ENCODE measurements around the gene SHOC1.
"Not testable (repeated sequence)": the region's sequence is repeated elsewhere in the genome, so short reads cannot be mapped to it uniquely, and the experiment has no call there.

Gene SHOC1

DNA sequence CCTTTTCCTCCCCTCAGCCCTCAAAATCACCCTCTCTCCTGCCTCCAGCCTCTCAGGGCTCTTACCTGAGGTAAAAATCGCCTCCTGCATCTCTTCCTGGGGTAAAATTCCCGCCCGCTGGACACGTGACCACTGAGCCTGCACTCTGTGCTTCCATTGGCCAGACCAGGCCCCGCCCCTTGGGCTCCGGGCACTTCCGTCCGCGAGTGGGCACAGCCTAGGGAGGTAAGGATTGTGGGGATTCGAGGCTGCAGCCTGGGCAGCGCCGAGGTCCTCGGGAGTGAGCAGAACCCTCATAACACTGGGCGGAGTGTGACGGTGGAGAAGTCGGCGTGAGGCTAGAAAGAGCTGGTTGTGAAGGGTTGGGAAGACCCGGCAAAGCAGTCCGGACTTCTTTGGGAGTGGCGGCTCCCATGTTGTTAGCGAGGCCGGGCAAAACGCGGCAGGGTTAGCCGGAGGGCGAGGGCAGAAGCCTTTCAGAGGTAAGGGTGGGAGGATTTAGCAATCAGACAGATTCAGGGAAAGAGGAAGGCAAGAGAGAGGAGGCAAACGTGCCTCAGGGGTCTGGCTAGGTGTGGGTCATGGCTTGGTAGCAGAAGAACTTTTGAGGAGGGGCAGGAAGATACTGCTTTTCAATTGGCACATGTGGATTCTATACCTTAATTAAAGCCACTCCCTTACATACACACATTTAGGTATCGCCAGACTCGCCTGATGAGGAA, at the start of gene SHOC1:
Gene SHOC1 (minus strand): TSS at position 103 of the 722 bp plus-strand sequence. CDS start 3,519 bp downstream, outside the sequence.
- DNase-seq, result no peak

GRCh38 chr9:111843971-111844370, 49.2 kb upstream of the SHOC1 start:
- DNase-seq, result no peak

DNA sequence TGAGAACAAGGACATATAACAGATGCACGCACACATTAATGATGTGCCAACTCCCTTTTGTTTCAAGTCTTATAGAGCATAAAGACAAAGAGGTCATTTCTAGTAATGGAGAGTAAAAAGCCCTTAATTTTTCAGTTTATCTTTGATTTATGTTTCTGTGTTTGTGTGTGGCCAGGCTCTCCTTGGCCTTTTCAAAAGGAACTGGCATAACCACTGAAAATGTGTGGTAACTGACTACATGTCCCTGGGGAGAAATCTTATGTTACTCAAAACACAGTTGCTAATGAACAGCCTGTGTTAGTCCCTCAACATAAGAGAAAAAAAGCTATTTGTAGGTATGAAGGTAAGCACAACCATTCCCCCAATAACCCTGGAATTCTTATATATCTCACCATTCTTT, 47.6 kb upstream of the SHOC1 start:
- peak; percentile 67 for DNase-seq

- DNase-seq, result no peak
Observed at GRCh38 chr9:111840442-111840841, 45.7 kb upstream of the SHOC1 start.

DNA sequence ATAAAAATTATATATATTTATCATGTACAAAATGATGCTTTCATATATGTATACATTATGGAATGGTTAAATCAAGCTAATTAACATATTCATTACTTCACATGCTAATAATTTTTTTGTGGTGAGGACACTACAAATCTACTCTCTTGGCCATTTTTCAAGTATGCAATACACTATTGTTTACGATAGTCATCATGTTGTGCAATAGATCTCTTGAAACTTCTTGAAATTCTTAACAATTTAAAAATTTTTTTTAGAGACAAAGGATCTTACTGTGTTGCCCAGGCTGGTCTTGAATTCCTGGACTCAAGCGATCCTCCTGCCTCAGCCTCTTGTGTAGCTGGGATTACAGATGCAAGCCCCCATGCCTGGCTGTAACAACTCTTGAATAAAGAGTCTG, 45.2 kb upstream of the SHOC1 start:
- no peak for DNase-seq

- DNase-seq, result no peak
Observed at GRCh38 chr9:111839387-111839786, 44.6 kb upstream of the SHOC1 start.

DNA sequence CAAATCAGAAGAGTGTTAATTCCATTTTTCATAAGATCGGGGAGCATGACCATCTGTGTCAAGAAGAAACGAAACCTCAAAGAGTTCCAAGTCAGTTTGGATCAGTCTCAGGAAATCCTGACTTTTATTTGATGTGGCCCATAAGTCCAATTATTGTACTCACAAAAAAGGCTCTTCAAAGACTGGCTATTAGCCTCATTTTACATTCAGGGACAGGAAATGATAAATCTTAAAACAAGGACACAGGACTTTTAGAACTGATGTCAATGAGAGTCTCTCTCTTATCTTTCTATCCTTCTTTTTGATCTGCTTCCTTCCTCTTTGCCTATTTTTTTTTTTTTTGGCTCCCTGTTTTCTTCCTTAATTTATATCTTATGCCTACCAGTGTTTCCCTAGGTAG, 43.7 kb upstream of the SHOC1 start:
- DNase-seq, result no peak

GRCh38 chr9:111836311-111836710, 41.6 kb upstream of the SHOC1 start:
- no peak for DNase-seq

- DNase-seq, result no peak
Observed at GRCh38 chr9:111833941-111834340, 39.2 kb upstream of the SHOC1 start.

GRCh38 chr9:111832449-111832848, 37.7 kb upstream of the SHOC1 start:
- DNase-seq, result no peak

DNA sequence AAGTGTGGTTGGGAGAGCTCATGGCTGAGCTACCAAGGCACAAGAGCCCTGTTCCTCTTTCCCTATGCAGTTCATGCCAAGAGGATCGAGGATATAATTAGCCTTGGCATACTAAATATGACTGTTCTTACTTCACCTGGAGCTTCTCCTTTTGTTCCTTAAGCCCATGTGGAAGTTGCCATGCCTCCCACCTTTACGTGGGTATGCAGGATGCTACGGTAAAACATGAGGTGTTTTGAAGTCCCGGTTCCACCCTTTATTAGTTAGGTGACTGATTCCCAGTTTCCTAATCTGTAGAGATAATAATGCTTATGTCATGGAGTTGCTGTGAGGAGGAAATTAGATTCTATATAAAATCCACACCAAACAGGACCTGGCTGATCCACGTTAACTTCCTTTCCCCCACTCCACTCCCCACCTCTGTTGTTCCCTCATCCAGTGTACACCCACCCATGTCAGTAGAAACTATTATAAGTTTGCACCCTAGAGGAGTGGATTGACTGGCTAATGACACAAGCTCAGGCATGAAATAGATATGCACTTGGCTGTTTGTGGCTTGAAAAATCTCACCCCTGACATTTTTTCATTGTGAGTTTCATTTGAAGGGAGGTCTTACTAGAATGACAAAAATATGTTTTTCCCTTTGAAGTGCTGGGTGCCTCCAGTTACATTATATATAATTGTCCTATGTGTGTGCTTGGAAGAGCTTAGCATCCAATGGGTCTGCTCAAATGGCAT, 36.8 kb upstream of the SHOC1 start:
- no peak for DNase-seq

DNA sequence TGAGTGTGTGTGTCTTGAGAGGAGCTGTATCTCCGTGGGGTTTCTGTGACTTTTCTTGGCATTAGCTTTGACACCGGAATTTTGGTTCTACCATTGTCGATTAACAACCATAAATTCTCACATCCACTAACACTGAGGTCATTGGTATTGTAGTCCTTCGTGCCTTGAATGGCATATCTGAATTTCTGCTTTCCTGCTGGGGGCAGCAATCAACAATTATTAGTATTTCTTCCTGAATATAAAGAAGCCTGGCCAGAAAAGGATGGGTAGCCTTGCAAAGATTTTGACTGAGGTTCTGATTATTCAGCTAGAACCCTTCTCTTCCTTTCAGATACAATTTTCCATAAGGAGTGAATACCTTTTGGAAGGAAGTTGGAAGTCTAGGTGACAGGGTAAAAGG, 33.5 kb upstream of the SHOC1 start:
- DNase-seq, result no peak

- no peak for DNase-seq
Observed at GRCh38 chr9:111825468-111826145, 30.9 kb upstream of the SHOC1 start.

- no peak for DNase-seq
Observed at GRCh38 chr9:111821006-111821528, 26.3 kb upstream of the SHOC1 start.

DNA sequence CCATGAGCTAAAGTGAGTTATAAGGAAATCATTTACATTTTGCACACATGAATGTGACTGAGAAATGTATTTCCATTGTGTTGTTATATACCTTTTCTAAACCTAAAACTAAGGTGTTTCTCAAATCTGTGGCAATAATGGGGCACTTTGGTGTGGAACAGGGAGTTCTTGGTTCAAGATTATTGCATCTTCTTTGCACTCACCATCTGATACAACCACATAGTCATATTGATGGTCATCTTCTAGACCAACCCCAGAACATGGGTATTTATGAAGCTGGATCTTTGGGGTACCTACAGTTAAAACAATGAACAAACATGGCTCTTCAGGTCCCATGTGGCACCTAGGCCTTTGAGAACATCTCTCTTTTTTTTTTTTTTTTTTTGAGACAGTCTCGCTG, 24.6 kb upstream of the SHOC1 start:
- DNase-seq, result no peak

DNA sequence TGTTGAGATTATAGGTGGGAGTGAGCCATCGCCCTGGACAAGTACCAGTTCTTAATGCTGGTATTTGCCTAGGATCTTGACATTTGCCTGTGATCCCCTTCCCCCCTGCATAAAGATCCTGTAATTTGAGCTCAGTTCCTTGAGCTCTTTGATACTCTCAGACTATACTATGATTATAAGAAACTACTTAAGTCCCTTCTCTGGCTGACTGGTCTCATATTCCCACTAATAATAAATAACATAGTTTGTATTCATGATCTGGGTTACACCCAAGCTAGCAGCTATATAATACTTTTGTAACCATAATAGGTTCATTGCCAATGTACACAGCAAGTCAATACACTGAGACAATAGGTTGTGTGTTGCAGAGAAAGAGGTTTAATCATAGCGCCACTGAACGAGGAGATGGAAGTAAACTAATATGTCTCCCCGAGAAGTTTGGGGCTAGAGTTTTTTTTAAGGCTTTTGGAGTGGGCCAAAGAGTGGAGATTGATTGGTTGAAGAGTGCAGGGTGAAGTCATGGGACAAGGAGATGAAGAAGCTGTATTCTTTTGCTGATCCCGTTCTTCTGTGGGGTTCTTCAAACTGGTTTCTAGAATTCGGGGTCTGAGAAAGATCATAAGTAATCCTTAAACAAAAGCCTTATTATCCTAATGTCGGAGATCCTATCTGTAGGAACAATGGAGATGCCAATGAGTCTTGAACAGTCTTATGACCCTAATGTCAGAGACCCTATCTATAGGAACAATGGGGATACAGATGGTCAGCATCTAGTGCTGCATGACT, 20.7 kb upstream of the SHOC1 start:
- DNase-seq, result no peak

GRCh38 chr9:111812337-111812736, 17.6 kb upstream of the SHOC1 start:
- DNase-seq, result no peak

DNA sequence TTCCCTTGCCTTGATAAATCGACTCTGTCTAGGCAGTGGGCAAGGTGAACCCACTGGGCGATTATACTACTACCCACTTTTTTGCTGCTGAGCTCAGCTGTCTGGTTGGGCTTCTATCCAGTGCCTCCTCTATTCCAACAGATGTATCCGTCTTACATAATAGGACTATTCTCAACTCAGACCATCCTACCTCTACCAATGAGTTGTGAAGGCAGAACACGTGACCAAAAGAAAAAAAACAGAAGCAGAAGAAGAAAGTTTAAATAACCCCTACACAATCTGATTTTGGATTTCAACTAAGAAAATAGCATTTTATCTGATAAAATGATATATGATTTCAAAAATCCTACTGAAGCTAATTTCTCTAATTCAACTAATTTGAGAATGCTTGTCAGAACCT, 16.2 kb upstream of the SHOC1 start:
- no peak for DNase-seq

- not testable (repeated sequence) for DNase-seq
Observed at GRCh38 chr9:111810415-111810814, 15.7 kb upstream of the SHOC1 start.

DNA sequence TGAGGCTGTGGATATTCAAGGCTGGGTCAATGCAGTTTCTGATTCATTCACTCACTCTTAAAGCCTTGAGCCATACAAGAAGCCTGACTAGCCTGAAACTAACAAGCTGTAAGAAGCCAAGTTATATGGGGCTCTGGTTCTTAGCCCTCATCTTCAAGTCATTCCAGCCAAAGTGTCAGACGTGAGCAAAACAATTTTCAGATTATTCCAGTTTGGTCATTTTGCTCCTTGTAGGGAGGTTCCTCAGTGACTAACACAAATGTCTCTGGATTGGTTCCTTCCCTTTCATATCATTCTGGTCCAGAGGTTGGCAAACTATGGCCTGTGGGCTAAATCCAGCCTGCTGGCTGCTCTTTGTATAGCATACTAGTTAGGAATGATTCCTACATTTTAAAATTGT, 12.5 kb upstream of the SHOC1 start:
- DNase-seq, result no peak

GRCh38 chr9:111806259-111806658, 11.5 kb upstream of the SHOC1 start:
- no peak for DNase-seq

DNA sequence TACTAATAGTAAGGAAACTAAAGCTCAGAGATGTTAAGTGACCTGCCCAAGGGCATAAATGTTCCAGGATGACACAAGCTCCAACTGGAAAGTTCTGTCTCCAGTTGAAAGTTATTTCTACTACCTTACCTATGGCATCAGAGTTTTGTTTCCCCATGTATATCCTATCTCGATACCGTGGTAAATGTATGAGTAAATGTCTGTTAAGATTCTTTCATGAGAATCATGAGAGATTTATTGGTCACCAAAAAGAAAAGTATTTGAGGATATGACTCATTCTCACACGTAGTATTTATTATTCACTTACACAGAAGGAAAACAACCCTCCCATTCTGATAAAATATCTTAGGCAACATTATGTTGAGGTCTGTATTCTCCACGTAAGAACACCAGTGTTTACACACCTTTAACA, 11.1 kb upstream of the SHOC1 start:
- DNase-seq, result no peak

- DNase-seq, result no peak
Observed at GRCh38 chr9:111805262-111805661, 10.5 kb upstream of the SHOC1 start.

Data from DMS79 (cell line).